ENCODE results near the gene EIF2AK3.

DNA sequence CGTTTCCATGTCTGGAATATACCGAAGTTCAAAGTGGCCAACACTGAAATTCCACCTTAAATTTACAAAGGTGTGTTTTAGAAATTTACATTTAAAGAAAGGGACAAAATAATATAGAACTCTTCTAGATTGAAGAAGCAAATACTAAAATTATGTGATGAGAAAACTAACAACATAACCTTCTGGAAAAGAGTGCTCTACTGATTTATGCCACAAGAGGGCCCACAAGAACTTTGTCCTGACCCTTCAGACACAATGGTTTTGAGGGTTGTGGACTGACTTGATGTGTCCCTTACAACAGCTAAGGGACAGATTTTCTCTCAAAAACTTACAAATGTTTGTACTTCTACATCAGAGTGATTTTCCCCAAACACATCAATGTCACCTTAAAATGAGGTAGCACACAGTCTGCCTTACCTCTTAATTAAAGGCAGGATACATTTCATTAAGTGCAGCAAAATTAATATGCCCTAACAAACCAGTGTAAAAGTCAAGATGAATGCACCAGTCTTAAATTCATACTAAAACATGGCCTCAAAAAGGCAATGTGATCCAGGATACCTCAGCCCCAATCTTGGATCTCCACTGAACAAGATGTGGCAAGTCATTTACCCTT is 36.2 kb downstream of the EIF2AK3 start:
- TF ChIP-seq TCF12 (IDR thresholded peaks at IDR 0.05; ENCODE audit: low read depth, low read length), result no peak
- TF ChIP-seq POLR2AphosphoS5 (IDR thresholded peaks at IDR 0.05; ENCODE audit: low read depth, low read length), result no peak
- TF ChIP-seq CTCF (IDR thresholded peaks at IDR 0.05; ENCODE audit: control extremely low read depth in 1 of 3, insufficient read depth in 1 of 3, low read depth in 1 of 3, low read length in 3 of 3), result peak in 2 of 3 experiments; percentile 78 to 83; a peak in 3 of 4 replicates
- no peak for TF ChIP-seq YY1 (IDR thresholded peaks at IDR 0.05; ENCODE audit: low read depth, low read length)
- no peak for TF ChIP-seq PHF8 (conservative IDR thresholded peaks at IDR 0.05; ENCODE audit: low read depth, low read length)
- TF ChIP-seq POLR2A (IDR thresholded peaks at IDR 0.05; ENCODE audit: control extremely low read depth in 1 of 2, low read depth in 2 of 2, low read length in 2 of 2), result no peak
- no peak for TF ChIP-seq MAFK (IDR thresholded peaks at IDR 0.05; ENCODE audit: low read depth, low read length)
- no peak for TF ChIP-seq CEBPB (IDR thresholded peaks at IDR 0.05; ENCODE audit: low read depth, low read length)

Data from H1 (cell line).